Neural cell (in vitro differentiated cells): ENCODE results near the gene RETREG1. TPM values are rescaled to one million over a fixed set of nuclear protein-coding genes. Genes with fewer than 3 reads are reported as not detected.

Source experiments
- H2AFZ ChIP-seq: fragments of 200-600, 300-800 bp; sonication (generic), shearing (Covaris generic); 2 replicates; pipeline ENCODE4 v1.6.0; 2014; ENCODE audit warnings: low read depth, mild to moderate bottlenecking, antibody characterized with exemption, low read length, moderate library complexity
- H3F3A ChIP-seq: fragments of 200-600 bp; shearing (Covaris generic); 2 replicates; pipeline ENCODE4 v1.6.1; 2016; ENCODE audit warnings: mild to moderate bottlenecking, moderate library complexity, mixed read lengths, antibody characterized with exemption, low read length; ENCODE audit not compliant: insufficient read depth, poor library complexity, severe bottlenecking
- H3K27ac ChIP-seq: fragments of 200-600, 300-800 bp; sonication (generic), shearing (Covaris generic); 2 replicates; pipeline ENCODE4 v1.5.1; 2014; ENCODE audit warnings: mild to moderate bottlenecking, low read length, moderate library complexity
- H3K27me3 ChIP-seq: fragments of 300-800, 200-600 bp; sonication (generic), shearing (Covaris generic); 2 replicates; pipeline ENCODE4 v1.6.0; 2014; ENCODE audit warnings: mild to moderate bottlenecking, low read depth, low read length, moderate library complexity; ENCODE audit not compliant: insufficient read depth
- H3K36me3 ChIP-seq: fragments of 300-800, 200-600 bp; sonication (generic), shearing (Covaris generic); 2 replicates; pipeline ENCODE4 v1.5.1; 2014; ENCODE audit warnings: mild to moderate bottlenecking, antibody characterized with exemption, low read length, moderate library complexity; ENCODE audit not compliant: insufficient read depth
- H3K4me2 ChIP-seq: fragments of 300-800, 200-600 bp; sonication (generic), shearing (Covaris generic); 2 replicates; pipeline ENCODE4 v1.6.0; 2014; ENCODE audit warnings: mild to moderate bottlenecking, low read length
- H3K4me3 ChIP-seq: fragments of 300-800, 200-600 bp; sonication (generic), shearing (Covaris generic); 2 replicates; pipeline ENCODE4 v1.5.1; 2014; ENCODE audit warnings: mild to moderate bottlenecking, low read length, moderate library complexity
- H3K79me2 ChIP-seq: fragments of 200-600 bp; shearing (Covaris generic); replicated peaks from 2 replicates; pipeline ENCODE4 v1.6.0; 2014; ENCODE audit warnings: mild to moderate bottlenecking, low read length, moderate library complexity; ENCODE audit not compliant: insufficient read depth
- H3K9ac ChIP-seq: fragments of 300-800, 200-600 bp; sonication (generic), shearing (Covaris generic); 2 replicates; pipeline ENCODE4 v1.6.1; 2016; ENCODE audit warnings: mild to moderate bottlenecking, low read length, mixed read lengths
- H3K9me2 ChIP-seq: fragments of 200-600 bp; shearing (Covaris generic); 2 replicates; pipeline ENCODE4 v1.6.1; 2016; ENCODE audit warnings: mild to moderate bottlenecking, low read length, mixed read lengths; ENCODE audit not compliant: insufficient read depth
- H3K9me3 ChIP-seq: fragments of 200-600, 300-800 bp; sonication (generic), shearing (Covaris generic); 2 replicates; pipeline ENCODE4 v1.6.1; 2016; ENCODE audit warnings: mild to moderate bottlenecking, mixed run types, low read length, moderate library complexity, mixed read lengths
- H4K20me1 ChIP-seq: fragments of 200-600 bp; shearing (Covaris generic); 2 replicates; pipeline ENCODE4 v1.6.1; 2016; ENCODE audit warnings: mild to moderate bottlenecking, mixed run types; ENCODE audit not compliant: insufficient read depth
- EP300 ChIP-seq: fragments of 450-650 bp; conservative IDR thresholded peaks from 2 replicates; pipeline ENCODE4 v1.6.1; 2014; ENCODE audit warnings: antibody characterized with exemption, mild to moderate bottlenecking, moderate library complexity; ENCODE audit not compliant: poor library complexity, severe bottlenecking
- EZH2 ChIP-seq: fragments of 200-600, 300-800 bp; shearing (Covaris generic), sonication (generic); IDR thresholded peaks from 2 replicates; pipeline ENCODE4 v1.6.1; 2014; ENCODE audit warnings: antibody characterized with exemption, low read length, borderline replicate concordance, mild to moderate bottlenecking; ENCODE audit not compliant: insufficient read depth, poor library complexity, severe bottlenecking
- MXI1 ChIP-seq: fragments of 450-650 bp; conservative IDR thresholded peaks from 2 replicates; pipeline ENCODE4 v1.6.1; 2014; ENCODE audit warnings: antibody characterized with exemption, mild to moderate bottlenecking; ENCODE audit not compliant: poor library complexity, severe bottlenecking
- POLR2AphosphoS5 ChIP-seq: IDR thresholded peaks from 2 replicates; pipeline ENCODE4 v1.6.1; 2012
- RAD21 ChIP-seq: fragments of 450-650 bp; conservative IDR thresholded peaks from 2 replicates; pipeline ENCODE4 v1.6.1; 2014; ENCODE audit warnings: antibody characterized with exemption, mild to moderate bottlenecking, moderate library complexity
- SMC3 ChIP-seq: fragments of 450-650 bp; conservative IDR thresholded peaks from 2 replicates; pipeline ENCODE4 v1.6.1; 2014; ENCODE audit warnings: antibody characterized with exemption, mild to moderate bottlenecking, moderate library complexity; ENCODE audit not compliant: poor library complexity
- TAF1 ChIP-seq: IDR thresholded peaks from 2 replicates; pipeline ENCODE4 v1.6.1; 2012; ENCODE audit warnings: low read depth
- polyA plus RNA-seq: library from polyadenylated mRNA; depleted of rRNA; stranded (reverse); fragments of >200 nt; gene quantifications from 2 replicates; pipeline ENCODE4 v1.2.3, GENCODE V29; 2014
- TF ChIP-seq, protein P1 (sequence below): fragments of 450-650 bp; IDR thresholded peaks from 2 replicates; pipeline ENCODE4 v1.5.1; 2014; ENCODE audit warnings: antibody characterized with exemption, mild to moderate bottlenecking, moderate library complexity; ENCODE audit not compliant: poor library complexity, severe bottlenecking
- TF ChIP-seq, protein P2 (sequence below): IDR thresholded peaks from 2 replicates; pipeline ENCODE4 v1.6.1; 2012; ENCODE audit warnings: borderline replicate concordance

Gene RETREG1
- polyA plus RNA-seq, 1 donor from 2014 or later = 25.4 TPM

DNA sequence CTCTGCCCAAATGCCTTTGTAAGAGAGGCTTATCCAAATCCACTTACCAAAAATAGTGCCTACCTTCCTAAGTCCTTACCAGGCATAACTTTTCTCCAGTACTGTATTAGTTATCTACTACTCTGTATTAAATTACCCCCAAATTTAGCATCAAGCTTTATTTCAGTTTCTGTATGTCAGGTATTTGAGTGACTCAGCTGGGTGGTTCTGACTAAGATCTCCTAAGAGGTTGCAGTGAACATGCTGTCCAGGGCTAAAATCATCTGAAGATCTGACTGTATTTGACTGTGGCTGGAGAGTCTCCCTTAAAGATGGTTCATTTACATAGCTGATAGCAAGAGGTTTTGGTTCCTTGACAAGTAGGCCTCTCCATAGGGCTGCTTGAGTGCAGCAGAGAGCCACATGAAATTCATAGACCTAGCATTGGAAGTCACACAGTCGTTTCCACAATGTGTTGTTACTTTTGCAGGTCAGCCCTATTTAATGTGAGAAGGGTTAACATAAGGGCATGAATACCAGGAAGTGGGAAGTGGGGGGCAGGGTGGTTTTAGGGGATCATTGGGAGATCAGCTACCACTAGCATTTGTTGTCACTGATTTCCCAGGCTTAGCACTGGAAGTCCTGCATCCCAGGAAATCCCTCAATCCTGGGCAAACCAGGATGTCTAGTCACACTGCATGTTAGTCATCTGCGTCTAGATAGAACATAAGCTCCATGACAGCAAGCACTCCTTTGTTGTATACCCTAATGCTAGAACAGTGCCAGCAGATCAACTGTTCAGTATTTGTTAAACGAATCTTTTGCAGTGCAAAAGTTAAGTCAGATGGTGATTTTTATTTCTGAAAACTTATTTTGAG is 149.2 kb downstream of the RETREG1 start:
- Histone ChIP-seq H3K4me3 (peak overlapping the region; percentile 85), H3K36me3 (no peaks in the 10 kb centered on the region), H4K20me1 (no peaks in the 10 kb centered on the region), H3K9ac (no peak overlapping the region), H3F3A (no peaks in the 10 kb centered on the region), H2AFZ (no peak overlapping the region), H3K4me2 (no peak overlapping the region), H3K27ac (no peak overlapping the region), H3K27me3 (no peaks in the 10 kb centered on the region), H3K79me2 (peaks cover 43% of the 10 kb centered on the region), H3K9me3 (no peaks in the 10 kb centered on the region), H3K9me2 (no peaks in the 10 kb centered on the region)
- TF ChIP-seq TAF1 (no peak), SMC3 (no peak), POLR2AphosphoS5 (no peak), EZH2 (no peak), MXI1 (no peak), EP300 (no peak), RAD21 (no peak)
- TF ChIP-seq, protein P1, sequence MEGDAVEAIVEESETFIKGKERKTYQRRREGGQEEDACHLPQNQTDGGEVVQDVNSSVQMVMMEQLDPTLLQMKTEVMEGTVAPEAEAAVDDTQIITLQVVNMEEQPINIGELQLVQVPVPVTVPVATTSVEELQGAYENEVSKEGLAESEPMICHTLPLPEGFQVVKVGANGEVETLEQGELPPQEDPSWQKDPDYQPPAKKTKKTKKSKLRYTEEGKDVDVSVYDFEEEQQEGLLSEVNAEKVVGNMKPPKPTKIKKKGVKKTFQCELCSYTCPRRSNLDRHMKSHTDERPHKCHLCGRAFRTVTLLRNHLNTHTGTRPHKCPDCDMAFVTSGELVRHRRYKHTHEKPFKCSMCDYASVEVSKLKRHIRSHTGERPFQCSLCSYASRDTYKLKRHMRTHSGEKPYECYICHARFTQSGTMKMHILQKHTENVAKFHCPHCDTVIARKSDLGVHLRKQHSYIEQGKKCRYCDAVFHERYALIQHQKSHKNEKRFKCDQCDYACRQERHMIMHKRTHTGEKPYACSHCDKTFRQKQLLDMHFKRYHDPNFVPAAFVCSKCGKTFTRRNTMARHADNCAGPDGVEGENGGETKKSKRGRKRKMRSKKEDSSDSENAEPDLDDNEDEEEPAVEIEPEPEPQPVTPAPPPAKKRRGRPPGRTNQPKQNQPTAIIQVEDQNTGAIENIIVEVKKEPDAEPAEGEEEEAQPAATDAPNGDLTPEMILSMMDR = no peak
- TF ChIP-seq, protein P2, sequence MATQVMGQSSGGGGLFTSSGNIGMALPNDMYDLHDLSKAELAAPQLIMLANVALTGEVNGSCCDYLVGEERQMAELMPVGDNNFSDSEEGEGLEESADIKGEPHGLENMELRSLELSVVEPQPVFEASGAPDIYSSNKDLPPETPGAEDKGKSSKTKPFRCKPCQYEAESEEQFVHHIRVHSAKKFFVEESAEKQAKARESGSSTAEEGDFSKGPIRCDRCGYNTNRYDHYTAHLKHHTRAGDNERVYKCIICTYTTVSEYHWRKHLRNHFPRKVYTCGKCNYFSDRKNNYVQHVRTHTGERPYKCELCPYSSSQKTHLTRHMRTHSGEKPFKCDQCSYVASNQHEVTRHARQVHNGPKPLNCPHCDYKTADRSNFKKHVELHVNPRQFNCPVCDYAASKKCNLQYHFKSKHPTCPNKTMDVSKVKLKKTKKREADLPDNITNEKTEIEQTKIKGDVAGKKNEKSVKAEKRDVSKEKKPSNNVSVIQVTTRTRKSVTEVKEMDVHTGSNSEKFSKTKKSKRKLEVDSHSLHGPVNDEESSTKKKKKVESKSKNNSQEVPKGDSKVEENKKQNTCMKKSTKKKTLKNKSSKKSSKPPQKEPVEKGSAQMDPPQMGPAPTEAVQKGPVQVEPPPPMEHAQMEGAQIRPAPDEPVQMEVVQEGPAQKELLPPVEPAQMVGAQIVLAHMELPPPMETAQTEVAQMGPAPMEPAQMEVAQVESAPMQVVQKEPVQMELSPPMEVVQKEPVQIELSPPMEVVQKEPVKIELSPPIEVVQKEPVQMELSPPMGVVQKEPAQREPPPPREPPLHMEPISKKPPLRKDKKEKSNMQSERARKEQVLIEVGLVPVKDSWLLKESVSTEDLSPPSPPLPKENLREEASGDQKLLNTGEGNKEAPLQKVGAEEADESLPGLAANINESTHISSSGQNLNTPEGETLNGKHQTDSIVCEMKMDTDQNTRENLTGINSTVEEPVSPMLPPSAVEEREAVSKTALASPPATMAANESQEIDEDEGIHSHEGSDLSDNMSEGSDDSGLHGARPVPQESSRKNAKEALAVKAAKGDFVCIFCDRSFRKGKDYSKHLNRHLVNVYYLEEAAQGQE = no peak

DNA sequence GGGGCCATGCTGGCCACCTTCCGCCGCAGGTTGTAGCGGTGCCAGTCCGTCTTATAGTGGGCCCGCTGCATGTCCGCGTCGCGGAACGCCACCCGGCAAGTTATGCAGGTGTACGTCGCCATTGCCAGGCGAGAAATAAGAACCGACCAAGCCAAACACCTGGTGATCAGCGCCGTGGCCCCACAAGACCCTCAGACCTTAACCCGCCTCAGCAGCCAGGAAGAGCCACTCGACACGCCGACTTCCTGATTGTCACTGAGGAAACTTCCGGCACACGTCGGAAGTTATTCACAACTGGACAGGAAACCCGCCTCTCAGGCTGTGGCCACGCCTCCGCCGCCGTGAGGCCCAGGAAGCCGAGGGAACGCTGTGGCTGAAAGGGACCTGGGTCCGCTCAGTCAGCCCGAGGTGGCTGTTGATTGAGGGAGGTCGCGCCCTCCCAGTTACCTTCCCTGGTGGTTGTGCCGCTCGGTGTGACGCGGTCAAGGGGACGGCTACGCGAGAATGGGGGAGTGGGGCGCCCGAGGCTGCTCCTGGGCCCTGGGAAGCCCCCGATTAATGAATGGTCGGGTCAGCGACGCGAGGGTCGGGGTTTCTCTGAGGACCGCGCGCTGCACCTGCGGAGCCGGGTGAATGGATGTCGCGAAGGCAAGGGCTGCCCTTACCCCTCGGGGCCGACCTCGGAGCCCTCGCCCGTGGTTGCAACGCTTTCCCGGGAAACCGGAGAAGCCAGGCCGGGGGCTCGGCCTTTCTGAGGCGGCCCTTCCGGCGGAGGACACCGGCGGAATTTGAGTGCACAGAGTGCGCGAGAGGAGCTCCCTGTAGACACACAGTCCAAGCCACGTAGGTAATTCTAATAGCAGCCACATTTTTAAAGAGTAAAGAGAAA is 151.0 kb downstream of the RETREG1 start, which contains the start of gene ZNF622:
Gene ZNF622, minus strand, starts transcription at position 257 of the 889 bp plus-strand sequence. Its CDS starts 135 bp downstream, at position 122.
- TF ChIP-seq, protein P2 = peak; percentile 77
- TF ChIP-seq POLR2AphosphoS5 (peak; percentile 98), TAF1 (peak; percentile 72), EP300 (peak; percentile 62), RAD21 (no peak), EZH2 (no peak), SMC3 (peak; percentile 20), MXI1 (peak; percentile 89)
- TF ChIP-seq, protein P1 = peak; percentile 10
- Histone ChIP-seq H3K9me3 (no peaks in the 10 kb centered on the region), H2AFZ (peak within 1 kb of the TSS; percentile 84), H3K79me2 (peaks cover 43% of the 10 kb centered on the region), H4K20me1 (no peaks in the 10 kb centered on the region), H3K9me2 (no peaks in the 10 kb centered on the region), H3K4me3 (peak within 1 kb of the TSS; percentile 85), H3K27me3 (no peaks in the 10 kb centered on the region), H3K27ac (peak within 1 kb of the TSS; percentile 93), H3F3A (no peaks in the 10 kb centered on the region), H3K4me2 (peak within 1 kb of the TSS; percentile 85), H3K9ac (peak within 1 kb of the TSS; percentile 95), H3K36me3 (peaks cover 2% of the 10 kb centered on the region)
